NCI-H345 (cell line): ENCODE results near the gene SUSD4.

Experiments used
- DNase-seq: peaks from one replicate; lab custom pipeline; 2025; lab: John Stamatoyannopoulos, UW

Gene SUSD4

DNA sequence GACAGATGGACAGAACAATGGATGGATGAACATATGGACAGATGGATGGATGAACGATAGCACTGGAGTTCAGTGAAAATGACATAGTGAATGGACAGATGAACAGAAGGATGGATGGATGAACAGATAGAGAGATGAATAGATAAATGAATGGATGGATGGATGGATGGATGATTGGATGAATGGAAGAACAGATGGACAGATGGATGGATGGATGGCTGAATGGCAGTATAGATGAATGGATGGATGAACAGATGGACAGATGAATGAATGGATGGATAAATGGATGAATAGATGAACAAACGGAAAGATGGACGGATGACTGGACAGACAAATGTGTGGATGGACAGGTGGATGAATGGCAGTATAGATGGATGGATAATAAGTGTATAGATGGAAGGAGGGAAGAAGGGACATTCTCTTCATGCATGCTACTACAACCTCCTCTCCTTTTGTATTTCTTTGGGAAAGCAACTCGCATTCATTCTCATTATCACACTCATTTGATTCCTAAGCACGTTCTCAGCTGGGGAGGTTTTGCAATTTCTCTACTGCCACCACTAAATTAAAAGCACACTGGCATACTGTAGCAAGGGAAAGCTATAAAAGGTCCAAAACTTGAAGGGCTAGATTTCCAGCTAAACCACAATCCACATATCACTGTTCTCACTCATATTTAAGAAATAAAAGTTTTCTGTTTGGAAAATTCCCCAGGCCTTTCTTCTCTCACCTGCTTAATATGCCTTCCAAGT lies 34.1 kb downstream of the SUSD4 start:
- DNase-seq: no peak

DNA sequence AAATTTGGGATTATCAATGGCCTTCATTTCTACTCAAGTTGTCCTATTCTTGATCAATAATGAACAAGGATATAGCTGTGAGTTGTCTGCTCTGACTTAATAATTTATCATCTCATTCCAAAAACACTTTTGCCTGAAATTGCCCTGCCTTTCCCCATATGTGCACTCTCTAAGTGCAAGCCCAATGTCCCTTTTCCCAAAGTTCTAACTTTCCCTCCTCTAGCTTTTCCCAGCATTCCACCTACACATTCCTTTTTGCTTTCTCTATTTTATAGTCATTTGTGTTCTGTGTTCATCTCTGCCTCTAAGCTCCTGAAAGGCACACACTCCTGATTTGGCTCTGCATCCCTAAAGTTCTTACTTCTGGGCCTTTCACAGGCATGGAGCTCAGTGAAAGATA lies 34.7 kb downstream of the SUSD4 start:
- no peak for DNase-seq

DNA sequence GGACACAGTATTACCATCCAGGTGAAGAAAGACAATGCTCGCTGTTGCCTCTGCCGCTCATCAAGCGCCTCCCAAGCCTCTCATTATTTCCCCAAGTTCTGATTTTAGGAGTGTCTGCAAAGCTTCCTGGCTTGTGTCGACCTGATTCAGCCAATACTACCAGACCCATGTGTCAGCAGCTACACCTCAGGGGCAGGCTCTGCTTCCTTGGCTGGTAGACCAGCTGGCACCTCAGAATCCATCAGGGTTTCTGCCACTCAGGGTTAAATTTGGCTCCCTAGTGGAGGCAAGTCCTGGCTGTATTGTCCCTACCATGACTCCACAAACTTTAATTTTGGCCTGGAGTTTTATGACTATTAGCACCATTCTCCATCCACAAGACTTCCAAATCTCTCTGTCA lies 35.4 kb downstream of the SUSD4 start:
- no peak for DNase-seq

DNA sequence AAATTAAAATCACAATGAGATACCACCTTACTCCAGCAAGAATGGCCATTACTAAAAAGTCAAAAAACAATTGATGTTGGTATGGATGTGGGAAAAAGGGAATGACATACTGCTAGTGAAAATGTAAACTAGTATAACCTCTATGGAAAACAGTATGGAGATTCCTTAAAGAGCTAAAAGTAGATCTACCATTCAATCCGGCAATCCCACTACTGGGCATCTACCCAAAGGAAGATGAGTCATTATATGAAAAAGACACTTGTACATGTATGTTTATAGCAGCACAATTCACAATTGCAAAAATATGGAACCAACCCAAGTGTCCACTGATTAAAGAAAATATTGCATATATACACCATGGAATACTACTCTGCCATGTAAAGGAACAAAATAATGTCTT lies 37.2 kb downstream of the SUSD4 start:
- no peak for DNase-seq

DNA sequence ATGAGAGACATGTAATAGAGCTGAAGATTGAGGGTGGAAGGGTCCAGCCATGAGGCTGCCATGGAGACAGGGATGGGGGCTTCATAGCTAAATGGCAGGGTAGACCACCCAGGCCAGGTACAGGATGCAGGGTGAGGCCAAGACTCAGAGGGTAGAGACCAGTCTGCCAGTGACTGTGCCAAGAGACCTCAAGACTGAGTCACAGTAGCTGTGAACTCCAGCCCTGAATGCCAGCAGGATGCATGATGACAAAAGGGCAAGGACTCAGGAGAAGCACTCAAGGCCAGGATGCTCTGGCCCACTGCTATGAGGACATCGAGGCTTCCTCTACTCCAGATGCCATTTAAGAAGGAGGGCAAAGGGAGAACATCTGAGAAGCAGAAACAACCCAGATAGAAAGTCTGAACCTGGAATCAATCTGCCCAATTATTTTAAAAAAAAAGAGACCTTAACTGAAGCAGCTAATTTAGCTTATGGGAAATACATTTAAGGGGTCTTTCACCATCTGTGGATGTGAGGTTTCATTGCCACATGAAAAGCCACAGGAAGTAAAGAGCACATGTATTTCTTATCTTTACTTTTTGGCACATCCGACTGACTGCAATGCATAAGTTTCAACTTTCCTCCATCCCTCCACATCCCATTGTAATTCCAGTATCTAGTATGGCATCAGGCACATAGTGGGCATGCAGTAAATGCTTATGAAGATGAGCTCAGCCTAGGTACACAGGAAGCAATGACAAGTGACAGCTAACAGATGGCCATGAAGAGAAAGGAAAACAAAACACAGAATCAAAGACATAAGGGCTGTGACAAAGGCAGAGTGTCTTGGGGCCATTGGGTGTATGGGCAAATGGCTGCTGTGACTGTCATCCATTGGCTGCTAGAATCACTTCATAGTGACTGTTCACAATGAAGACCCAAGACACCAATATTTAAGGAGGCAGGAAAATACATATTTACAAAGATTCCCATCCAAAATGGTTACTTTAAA lies 40.2 kb downstream of the SUSD4 start:
- DNase-seq: no peak

DNA sequence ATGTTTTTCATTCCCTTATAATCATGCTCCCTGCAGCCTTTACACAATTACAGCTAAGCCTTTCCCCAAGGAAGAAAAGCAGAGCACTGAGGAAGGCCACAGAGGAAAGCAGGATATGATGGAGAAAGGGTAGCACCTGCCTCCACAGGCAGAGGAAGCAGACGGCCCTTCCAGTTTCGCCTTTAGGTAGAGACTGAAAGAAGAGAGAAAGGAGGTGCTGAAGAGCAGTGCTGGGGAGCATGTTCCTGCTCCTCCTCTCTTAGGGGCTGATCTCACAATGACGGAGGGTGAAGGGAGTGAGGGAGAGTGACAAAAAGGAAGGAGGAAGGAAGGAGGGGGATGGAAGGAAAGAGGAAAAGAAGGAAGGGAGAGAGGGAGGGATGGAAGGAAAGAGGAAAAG lies 41.1 kb downstream of the SUSD4 start:
- DNase-seq: no peak

DNA sequence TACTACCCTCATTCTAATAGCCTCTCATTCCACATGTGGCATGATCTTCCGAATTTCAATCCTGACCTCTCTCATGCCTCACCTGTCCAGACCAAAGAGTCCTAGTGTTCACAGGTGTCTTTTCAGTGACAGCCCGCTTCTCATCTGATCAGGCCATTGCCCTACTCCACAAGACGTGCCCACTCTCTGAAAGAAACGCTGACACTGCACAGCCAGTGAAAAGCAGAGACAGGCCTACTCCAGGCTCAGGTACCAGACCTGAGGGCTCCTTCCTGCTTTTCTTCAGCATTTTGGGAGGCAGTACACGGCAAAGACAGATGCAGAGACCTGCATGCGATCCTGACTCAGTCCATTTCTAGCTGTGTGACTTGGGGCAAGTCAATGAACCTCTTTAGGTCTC lies 43.0 kb downstream of the SUSD4 start:
- no peak for DNase-seq

DNA sequence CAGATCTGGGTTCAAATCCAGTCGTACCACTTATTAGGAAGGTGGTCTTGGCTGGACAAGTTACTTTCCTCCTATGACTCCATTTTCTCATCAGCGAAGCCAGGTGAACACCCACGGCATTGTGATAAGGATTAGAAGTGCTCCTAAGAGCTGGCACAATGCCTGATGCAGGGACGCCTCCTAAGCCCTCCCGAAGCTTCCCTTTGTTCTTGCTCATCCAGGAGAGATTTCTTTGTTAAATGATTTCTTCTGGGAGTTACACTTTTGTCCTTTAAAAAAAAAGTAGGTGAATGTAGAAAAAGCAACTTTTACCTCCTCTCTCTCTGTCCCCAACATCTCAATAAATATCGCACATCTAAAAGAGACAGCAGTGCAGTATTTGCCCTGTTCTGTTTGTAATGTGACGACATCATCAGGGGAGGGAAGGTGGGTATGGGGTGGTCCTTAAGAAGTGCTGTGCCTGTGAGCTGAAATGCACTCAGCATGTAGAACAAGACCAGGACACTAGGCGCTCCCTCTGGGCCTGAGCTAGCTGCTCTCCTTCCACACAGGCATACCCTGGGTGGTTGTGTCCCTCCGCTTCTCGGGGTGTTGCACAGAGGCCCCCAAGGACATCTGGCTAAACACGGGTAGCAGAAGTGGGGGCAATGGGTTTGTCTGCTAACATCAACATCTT lies 43.9 kb downstream of the SUSD4 start:
- DNase-seq: peak; percentile 92

DNA sequence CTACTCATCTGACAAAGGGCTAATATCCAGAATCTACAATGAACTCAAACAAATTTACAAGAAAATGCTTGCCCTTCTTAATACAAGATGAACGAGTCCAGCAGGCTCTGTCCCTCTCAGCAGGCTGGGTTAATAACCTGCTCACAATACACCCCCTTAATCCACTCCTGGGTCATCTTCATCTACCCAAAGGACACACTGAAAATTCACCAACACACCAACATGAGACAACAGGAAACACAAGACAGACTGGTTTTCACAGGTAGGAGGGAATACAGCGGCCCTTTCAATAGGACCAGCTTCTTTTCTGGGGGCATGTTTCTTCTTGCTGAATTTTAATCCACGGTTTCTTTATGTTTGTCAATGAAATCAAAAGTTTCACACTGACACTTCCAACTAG lies 44.6 kb downstream of the SUSD4 start:
- no peak for DNase-seq

DNA sequence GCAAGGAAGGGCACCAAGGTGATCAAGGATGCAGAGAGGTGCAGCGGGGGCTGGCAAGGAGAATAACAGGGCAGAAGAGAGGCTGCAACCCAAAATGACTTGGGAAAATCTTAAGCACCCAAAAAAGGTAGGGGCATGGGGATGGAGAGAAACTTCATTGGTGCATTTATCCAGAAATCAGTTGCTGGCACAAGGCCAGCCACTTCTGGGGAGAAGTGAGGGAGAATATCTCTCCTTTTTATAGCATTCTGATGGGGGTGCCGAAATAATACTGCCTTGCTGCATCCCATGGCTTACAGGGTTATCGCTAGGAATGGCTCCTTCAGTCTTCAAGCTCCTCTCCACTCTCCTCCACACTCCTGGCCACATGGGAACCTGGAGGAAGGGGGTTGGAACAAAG lies 47.9 kb downstream of the SUSD4 start:
- DNase-seq: no peak

DNA sequence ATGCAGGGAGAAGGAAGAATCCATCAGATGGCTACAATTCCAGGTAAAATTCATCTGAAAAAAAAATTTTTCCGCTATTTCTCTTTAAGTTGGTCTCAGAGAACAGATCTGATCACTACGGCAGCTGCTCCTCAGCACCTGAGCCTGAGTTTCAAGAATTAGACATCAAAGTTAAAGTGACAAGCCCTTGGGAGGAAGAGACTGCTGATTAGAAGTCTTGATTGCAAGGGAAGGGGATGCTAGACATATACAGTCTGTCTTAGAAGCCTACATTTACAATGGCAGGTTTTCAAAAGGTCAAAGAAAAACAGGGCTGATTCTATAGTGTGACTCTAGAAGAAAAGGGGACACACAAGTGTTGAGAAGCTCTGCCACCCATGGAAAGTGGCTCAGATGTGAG lies 48.3 kb downstream of the SUSD4 start:
- no peak for DNase-seq

DNA sequence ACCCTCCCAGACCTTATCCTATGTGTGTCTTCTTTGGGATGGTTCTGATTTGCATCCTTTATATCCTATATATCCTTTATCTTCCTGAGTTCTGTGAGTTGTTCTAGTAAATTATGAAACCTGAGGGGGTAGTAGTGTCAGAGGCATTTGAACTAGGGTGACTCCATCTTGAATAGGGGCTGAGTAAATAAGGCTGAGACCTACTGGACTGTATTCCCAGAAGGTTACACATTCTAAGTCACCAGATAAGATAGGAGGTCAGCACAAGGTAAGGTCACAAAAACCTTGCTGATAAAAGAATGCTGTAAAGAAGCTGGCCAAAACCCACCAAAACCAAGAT lies 50.6 kb downstream of the SUSD4 start:
- no peak for DNase-seq

DNA sequence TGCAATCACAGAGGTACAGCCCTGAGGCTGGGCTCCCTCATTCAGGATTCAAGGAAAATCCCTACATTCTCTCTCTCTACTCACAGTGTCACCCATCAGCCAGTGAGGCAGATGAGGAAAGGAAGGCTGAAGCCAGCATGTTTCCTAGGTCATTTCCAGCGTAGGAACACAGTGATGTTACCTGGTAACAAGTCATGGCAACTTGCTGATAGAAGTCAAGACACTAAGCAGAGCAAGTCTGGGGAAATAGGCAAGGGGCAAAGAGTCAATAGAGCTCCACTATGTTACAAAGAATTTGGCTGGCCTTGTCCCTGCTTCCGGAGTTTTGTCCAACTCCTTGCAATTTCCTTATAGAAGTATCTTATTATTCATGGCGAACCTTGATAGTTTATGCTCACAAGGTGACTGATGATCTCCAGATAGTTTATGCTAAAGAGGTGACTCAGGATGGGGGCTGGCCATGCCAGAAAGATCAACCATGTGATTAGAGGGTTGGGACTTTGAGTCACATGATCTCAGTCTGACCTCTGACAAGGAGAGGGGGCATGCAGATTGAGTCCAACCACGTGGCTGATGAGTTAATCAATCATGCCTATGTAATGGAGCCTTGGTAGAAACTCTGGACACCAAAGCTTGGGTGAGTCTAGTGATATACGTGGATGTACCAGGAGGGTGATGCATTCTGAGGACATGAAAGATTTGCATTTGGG lies 51.1 kb downstream of the SUSD4 start:
- DNase-seq: no peak

DNA sequence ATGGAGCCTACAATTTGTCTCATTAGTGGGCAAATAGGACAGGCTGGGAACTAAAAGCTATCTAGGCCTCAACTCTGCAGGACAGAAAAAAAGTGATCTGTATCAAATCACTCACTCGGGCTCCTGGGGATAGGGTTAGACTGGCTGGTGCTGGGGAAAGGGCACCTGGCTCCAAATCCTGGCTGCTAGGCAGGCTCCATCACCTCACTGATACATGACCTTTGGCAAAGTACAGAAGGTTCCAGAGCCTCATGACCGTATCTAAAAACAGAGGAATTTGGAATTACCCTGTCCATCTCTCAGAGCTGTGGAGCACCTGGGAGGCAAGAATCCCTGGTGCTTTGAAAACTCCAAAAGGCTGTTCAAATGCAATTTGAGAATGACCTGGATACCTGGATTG lies 51.7 kb downstream of the SUSD4 start:
- DNase-seq: no peak

DNA sequence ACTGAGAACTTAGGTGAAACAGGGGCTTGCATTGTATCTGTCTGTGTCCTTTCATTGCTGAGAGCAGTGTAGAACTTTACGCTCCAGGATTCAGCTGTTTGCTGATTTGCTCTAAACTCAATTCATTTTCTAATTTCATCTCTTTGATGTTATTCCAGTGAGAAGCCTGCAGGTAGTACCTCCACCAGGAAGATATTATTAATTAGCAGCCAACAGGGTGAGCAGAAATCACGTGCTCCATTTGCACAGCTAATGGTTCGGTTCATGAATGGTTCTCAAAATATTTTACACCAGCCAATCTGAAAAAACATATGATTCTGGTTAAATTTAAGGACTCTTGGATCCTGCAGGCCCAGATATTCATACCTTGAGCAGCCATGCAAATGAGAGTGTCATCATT lies 52.1 kb downstream of the SUSD4 start:
- no peak for DNase-seq

DNA sequence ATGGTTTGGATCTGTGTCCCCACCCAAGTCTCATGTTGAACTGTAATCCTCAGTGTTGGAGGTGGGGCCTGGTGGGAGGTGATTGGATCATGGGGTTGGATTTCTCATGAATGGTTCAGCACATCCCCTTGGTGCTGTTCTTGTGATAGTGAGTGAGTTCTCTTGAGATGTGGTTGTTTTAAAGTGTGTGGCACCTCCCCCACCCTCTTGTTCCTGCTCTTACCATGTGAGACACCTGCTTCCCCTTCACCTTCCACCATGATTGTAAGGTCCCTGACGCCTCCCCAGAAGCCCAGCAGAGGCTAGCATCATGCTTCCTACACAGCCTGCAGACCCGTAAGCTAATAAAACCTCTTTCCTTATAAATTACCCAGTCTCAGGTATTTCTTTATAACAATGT lies 55.8 kb downstream of the SUSD4 start:
- DNase-seq: no peak

DNA sequence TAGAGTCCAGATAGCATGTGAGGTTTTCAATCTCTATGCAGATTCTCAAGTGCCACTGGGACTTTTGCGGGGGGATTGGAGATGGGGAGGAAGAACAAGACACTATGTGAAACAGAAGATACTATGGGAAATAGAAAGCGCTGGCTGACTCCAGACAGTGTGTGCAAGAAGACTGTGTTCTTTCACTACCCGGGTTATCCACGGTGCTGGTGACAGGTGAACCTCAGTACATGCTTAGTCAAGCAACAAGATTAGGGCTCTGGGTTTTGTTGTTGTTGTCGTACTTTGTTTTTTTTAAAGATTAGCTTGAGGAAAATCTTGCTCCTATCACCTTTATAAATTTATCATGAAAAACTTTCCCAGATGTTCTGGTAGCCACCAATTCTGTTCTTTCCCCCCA lies 56.4 kb downstream of the SUSD4 start:
- DNase-seq: no peak

DNA sequence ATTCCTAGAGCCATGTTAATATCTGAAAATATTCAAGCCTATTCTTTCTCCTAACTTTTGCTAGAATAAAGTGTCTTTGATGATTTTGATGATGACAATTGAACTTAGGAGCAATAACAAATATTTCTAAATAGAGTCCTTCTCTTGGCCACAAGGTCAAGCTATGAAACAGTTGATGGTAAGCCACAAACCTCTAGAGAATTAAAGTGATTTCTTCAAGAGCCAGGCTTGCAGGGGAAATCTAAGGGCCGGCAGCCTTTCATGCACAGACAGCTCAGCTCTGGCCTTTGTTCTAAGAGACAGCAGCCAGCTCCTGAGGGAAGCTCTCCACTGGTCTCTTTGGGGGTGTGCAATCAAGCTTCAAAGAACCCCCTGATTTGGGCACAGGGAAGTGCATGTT lies 59.0 kb downstream of the SUSD4 start:
- no peak for DNase-seq

DNA sequence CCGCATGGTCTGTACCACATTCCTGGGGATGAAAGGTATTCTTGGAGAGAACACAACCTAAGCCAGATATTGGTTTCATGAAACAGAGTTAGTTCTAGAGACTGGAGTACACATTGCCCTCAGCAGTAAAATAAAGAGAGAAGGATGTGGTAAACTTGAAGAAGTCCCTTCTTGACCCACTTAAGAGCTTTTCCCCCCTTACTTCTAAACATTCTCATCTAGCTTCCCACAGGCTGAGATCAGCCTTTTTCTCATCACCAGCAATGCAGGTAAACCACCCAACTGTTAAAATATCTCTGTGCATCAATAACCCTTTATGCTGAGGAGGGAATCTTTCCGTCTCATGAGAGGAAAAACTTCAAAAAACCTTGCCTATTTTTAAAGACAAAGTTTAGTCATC lies 62.6 kb downstream of the SUSD4 start:
- no peak for DNase-seq

DNA sequence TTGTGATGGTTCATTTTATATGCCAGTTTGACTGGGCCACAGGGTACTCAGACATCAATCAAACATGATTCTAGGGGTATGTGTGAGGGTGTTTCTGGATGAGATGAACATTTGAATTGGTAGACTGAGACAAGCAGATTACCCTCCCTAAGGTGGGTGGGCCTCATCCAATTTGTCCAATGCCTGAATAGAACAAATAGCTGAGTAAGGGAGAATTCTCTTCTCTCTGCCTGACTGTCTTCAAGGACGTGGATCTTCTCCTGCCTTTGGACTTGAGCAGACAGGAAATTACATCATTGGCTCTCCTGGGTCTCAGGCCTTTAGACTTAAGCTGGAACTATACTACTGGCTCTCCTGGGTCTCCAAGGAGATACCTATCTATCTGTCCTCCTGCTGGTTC lies 64.4 kb downstream of the SUSD4 start:
- DNase-seq: no peak

DNA sequence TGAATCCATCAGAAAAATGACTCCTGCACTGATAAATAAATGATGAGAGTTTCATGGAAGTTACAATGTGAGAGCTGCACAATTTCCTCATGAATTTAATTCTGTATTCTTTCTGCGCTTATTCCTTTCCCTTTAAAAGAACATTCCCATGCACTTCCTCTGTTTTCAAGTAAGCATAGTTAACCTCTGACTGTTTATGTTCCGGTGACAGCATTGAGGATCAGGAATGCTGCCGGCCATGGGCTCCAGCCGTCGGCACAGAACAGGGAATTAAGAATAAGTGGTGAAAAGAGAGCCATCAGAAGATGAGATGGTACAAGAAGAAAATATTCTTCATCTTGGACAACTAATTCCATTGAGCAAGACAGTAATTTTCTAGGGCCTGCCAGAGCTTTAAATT lies 65.3 kb downstream of the SUSD4 start:
- DNase-seq: no peak

DNA sequence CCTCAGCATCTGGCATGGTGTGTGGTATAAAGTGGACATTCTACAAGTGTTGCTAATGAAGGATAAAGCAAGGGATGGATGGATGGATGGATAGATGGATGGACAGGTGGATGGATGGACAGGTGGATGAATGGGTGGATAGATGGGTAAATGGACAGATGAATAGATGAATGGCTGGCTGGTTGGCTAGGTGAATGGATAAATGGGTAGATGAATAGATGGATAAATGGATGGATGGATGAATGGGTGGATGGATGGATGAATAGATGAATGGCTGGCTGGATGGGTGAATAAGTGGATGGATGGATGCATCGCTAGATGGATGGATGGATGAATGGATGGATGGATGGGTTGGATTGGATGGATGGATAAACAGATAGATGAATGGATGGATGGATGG lies 66.2 kb downstream of the SUSD4 start:
- DNase-seq: no peak
